OCI-LY1 (cell line): ENCODE measurements around the gene MRPL38.
"Not testable (repeated sequence)": the region's sequence is repeated elsewhere in the genome, so short reads cannot be mapped to it uniquely, and the experiment has no call there.

Source experiments
- H2AFZ ChIP-seq: fragments of 200-600 bp; sonication (generic), shearing (Covaris generic); 2 replicates; pipeline ENCODE4 v1.6.0; 2014; ENCODE audit warnings: antibody characterized with exemption, mild to moderate bottlenecking, low read length
- H3F3A ChIP-seq: fragments of 200-600 bp; sonication (generic), shearing (Covaris generic); 2 replicates; pipeline ENCODE4 v1.6.0; 2014; ENCODE audit warnings: mild to moderate bottlenecking, antibody characterized with exemption, low read length, moderate library complexity; ENCODE audit not compliant: insufficient read depth
- H3K27ac ChIP-seq: fragments of 200-600 bp; sonication (generic); 2 replicates; pipeline ENCODE4 v1.5.1; 2014; ENCODE audit warnings: low read length, mixed run types, mild to moderate bottlenecking, low read depth; ENCODE audit not compliant: poor library complexity, severe bottlenecking
- H3K27me3 ChIP-seq: fragments of 200-600 bp; sonication (generic); 2 replicates; pipeline ENCODE4 v1.6.0; 2014; ENCODE audit warnings: antibody characterized with exemption, mild to moderate bottlenecking, low read length, moderate library complexity; ENCODE audit not compliant: insufficient read depth
- H3K36me3 ChIP-seq: fragments of 200-600 bp; sonication (generic); 2 replicates; pipeline ENCODE4 v1.6.1; 2014; ENCODE audit warnings: mild to moderate bottlenecking, antibody characterized with exemption, low read length, moderate library complexity, mixed read lengths; ENCODE audit not compliant: insufficient read depth
- H3K4me1 ChIP-seq: fragments of 200-600 bp; sonication (generic); 2 replicates; pipeline ENCODE4 v1.5.1; 2014; ENCODE audit warnings: mild to moderate bottlenecking, low read length, moderate library complexity; ENCODE audit not compliant: insufficient read depth, severe bottlenecking
- H3K4me2 ChIP-seq: fragments of 200-600 bp; sonication (generic), shearing (Covaris generic); 2 replicates; pipeline ENCODE4 v1.6.1; 2014; ENCODE audit warnings: low read length
- H3K4me3 ChIP-seq: fragments of 200-600 bp; sonication (generic); 2 replicates; pipeline ENCODE4 v1.5.1; 2014; ENCODE audit warnings: low read length, low read depth, mild to moderate bottlenecking, mixed read lengths; ENCODE audit not compliant: poor library complexity, severe bottlenecking
- H3K79me2 ChIP-seq: fragments of 200-600 bp; shearing (Covaris generic); 2 replicates; pipeline ENCODE4 v1.6.1; 2016; ENCODE audit warnings: mixed run types, low read length, mixed read lengths; ENCODE audit not compliant: insufficient read depth
- H3K9ac ChIP-seq: fragments of 200-600 bp; sonication (generic), shearing (Covaris generic); 2 replicates; pipeline ENCODE4 v1.6.1; 2014; ENCODE audit warnings: mild to moderate bottlenecking, low read length, mixed read lengths
- H3K9me2 ChIP-seq: fragments of 200-600 bp; sonication (generic), shearing (Covaris generic); 2 replicates; pipeline ENCODE4 v1.6.1; 2014; ENCODE audit warnings: low read depth, mild to moderate bottlenecking, low read length, mixed read lengths
- H3K9me3 ChIP-seq: fragments of 200-600 bp; shearing (Covaris generic); 2 replicates; pipeline ENCODE4 v1.6.1; 2014; ENCODE audit warnings: low read length, mixed read lengths
- H4K20me1 ChIP-seq: fragments of 200-600 bp; sonication (generic), shearing (Covaris generic); 2 replicates; pipeline ENCODE4 v1.6.0; 2016; ENCODE audit warnings: mild to moderate bottlenecking, low read length; ENCODE audit not compliant: insufficient read depth
- CTCF ChIP-seq: fragments of 200-600 bp; sonication (generic), shearing (Covaris generic); IDR thresholded peaks from 2 replicates; pipeline ENCODE4 v1.5.1; 2017; ENCODE audit warnings: mild to moderate bottlenecking, antibody characterized with exemption, low read length, moderate library complexity, mixed read lengths
- EZH2 ChIP-seq: fragments of 200-600 bp; sonication (generic), shearing (Covaris generic); IDR thresholded peaks from 2 replicates; pipeline ENCODE4 v1.8.0; 2017; ENCODE audit warnings: borderline replicate concordance, mixed run types, mild to moderate bottlenecking, antibody characterized with exemption, low read length, moderate library complexity, mixed read lengths

The MRPL38 gene

GRCh38 chr17:75869282-75870141 lies 35.2 kb downstream of the MRPL38 start:
- Histone ChIP-seq H3K9me2 (no peaks in the 10 kb centered on the region), H3K27me3 (no peaks in the 10 kb centered on the region), H3K36me3 (no peaks in the 10 kb centered on the region), H3K4me1 (peaks cover 8% of the 10 kb centered on the region), H3K4me2 (no peak overlapping the region), H4K20me1 (no peaks in the 10 kb centered on the region), H3K79me2 (no peaks in the 10 kb centered on the region), H3K9me3 (no peaks in the 10 kb centered on the region), H3K9ac (no peak overlapping the region), H3F3A (no peaks in the 10 kb centered on the region), H3K4me3 (no peak overlapping the region), H2AFZ (no peak overlapping the region), H3K27ac (no peak overlapping the region)
- TF ChIP-seq CTCF (no peak), EZH2 (no peak)

GRCh38 chr17:75868730-75869281 lies 35.9 kb downstream of the MRPL38 start:
- H3K27ac ChIP-seq, H2AFZ ChIP-seq, H3K79me2 ChIP-seq, H3F3A ChIP-seq, H3K9me2 ChIP-seq, H4K20me1 ChIP-seq, H3K27me3 ChIP-seq, H3K9ac ChIP-seq, H3K9me3 ChIP-seq, H3K36me3 ChIP-seq, H3K4me3 ChIP-seq, H3K4me2 ChIP-seq: not testable (repeated sequence)
- peaks cover 15% of the 10 kb centered on the region for H3K4me1 ChIP-seq

- H3K4me2 ChIP-seq, H3K79me2 ChIP-seq, H4K20me1 ChIP-seq, H3K27me3 ChIP-seq, H2AFZ ChIP-seq, H3K27ac ChIP-seq, H3F3A ChIP-seq, H3K9ac ChIP-seq, H3K4me3 ChIP-seq, H3K9me3 ChIP-seq, H3K36me3 ChIP-seq, H3K9me2 ChIP-seq: not testable (repeated sequence)
- H3K4me1 ChIP-seq = peaks cover 11% of the 10 kb centered on the region
Observed at GRCh38 chr17:75865404-75866188, 39.1 kb downstream of the MRPL38 start.

GRCh38 chr17:75864887-75865286 lies 39.8 kb downstream of the MRPL38 start:
- not testable (repeated sequence) for H3K36me3 ChIP-seq, H2AFZ ChIP-seq, H3K9ac ChIP-seq, H3K4me2 ChIP-seq, H3K79me2 ChIP-seq, H3K4me3 ChIP-seq, H3K9me2 ChIP-seq, H4K20me1 ChIP-seq, H3F3A ChIP-seq, H3K27ac ChIP-seq, H3K27me3 ChIP-seq, H3K9me3 ChIP-seq
- peaks cover 11% of the 10 kb centered on the region for H3K4me1 ChIP-seq
